Mammary epithelial cell (primary cell): ENCODE results near the gene PTPRA.

Experiments used
- EZH2 ChIP-seq: IDR thresholded peaks from 2 replicates; pipeline ENCODE4 v1.6.1; 2012; ENCODE audit warnings: low read length, inconsistent platforms, borderline replicate concordance
- TF ChIP-seq, protein P1 (sequence below), 2 donors: IDR thresholded peaks in 1 of 2; conservative IDR thresholded peaks in 1 of 2; 2 replicates each; pipeline ENCODE4 v1.5.1; 2011 to 2012; ENCODE audit warnings: inconsistent platforms in 2 of 2, low read length in 2 of 2, mild to moderate bottlenecking in 2 of 2, control low read depth in 1 of 2, low read depth in 1 of 2; ENCODE audit not compliant: insufficient read depth in 1 of 2; ENCODE audit errors: extremely low read depth in 1 of 2

DNA sequence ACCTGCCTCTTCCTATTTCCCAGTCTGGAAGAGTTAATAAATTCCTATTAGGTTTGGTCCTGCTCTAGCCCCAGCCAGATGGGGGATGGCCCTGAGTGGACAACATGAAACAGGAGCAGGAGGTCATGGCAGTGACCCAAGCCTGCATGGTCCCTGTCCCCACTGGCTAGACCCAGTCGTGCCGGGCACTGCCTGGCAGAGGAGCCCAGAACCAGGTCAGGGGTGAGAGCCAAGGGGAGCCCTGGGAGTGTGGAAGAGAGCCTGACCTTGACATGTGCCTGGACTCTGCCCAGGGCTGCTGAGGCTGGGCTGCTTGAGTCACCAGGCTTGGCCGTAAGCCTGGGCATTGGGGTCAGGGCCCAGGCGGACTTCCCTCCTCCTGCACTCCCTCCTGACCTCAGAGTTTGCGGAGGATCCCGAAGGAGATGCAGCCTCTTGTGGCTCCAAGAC, 207.7 kb downstream of the PTPRA start:
- TF ChIP-seq, protein P1, sequence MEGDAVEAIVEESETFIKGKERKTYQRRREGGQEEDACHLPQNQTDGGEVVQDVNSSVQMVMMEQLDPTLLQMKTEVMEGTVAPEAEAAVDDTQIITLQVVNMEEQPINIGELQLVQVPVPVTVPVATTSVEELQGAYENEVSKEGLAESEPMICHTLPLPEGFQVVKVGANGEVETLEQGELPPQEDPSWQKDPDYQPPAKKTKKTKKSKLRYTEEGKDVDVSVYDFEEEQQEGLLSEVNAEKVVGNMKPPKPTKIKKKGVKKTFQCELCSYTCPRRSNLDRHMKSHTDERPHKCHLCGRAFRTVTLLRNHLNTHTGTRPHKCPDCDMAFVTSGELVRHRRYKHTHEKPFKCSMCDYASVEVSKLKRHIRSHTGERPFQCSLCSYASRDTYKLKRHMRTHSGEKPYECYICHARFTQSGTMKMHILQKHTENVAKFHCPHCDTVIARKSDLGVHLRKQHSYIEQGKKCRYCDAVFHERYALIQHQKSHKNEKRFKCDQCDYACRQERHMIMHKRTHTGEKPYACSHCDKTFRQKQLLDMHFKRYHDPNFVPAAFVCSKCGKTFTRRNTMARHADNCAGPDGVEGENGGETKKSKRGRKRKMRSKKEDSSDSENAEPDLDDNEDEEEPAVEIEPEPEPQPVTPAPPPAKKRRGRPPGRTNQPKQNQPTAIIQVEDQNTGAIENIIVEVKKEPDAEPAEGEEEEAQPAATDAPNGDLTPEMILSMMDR (conservative IDR thresholded peaks at IDR 0.05 in 1 of 2, IDR thresholded peaks at IDR 0.05 in 1 of 2; ENCODE audit: extremely low read depth in 1 of 2, insufficient read depth in 1 of 2, low read depth in 1 of 2, low read length in 2 of 2), result no peak
- no peak for TF ChIP-seq EZH2
